ENCODE results near the gene PDE11A.
"Not testable (repeated sequence)": the region's sequence is repeated elsewhere in the genome, so short reads cannot be mapped to it uniquely, and the experiment has no call there.

PDE11A gene

DNA sequence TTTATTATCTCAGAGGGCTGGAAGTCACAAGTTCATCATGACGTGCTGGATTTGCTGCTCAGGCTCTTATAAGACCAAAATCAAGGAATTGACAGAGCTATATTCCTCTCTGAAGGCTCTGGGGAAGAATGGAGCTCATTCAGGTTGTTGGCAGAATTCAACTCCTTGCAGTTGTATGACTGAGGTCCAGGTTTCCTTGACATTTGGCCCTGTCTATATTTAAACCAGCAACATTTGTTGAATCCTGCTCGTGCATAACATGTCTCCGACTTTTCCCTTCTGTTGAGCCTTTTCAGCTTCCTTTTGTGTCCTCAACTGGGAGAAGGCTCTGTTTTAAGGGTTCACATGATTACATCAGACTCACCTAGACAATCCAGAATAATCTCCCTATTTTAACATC lies 203.4 kb downstream of the PDE11A start:
- TF ChIP-seq FOXM1 (IDR thresholded peaks at IDR 0.05; ENCODE audit: borderline replicate concordance) (no peak), NFRKB (IDR thresholded peaks at IDR 0.05) (no peak), SUZ12 (IDR thresholded peaks at IDR 0.05) (no peak), CTBP1 (IDR thresholded peaks at IDR 0.05; ENCODE audit: borderline replicate concordance) (no peak), FOXK2 (IDR thresholded peaks at IDR 0.05) (no peak), HDGF (IDR thresholded peaks at IDR 0.05; ENCODE audit: borderline replicate concordance) (no peak), L3MBTL2 (conservative IDR thresholded peaks at IDR 0.05) (no peak), ARNT (IDR thresholded peaks at IDR 0.05) (no peak), ELF4 (IDR thresholded peaks at IDR 0.05) (no peak), BHLHE40 (IDR thresholded peaks at IDR 0.05; ENCODE audit: borderline replicate concordance) (no peak), ZNF384 (IDR thresholded peaks at IDR 0.05) (no peak), TARDBP (IDR thresholded peaks at IDR 0.05) (no peak), LEF1 (IDR thresholded peaks at IDR 0.05; ENCODE audit: borderline replicate concordance) (no peak), SP1 (IDR thresholded peaks at IDR 0.05) (no peak)
- TF ChIP-seq, protein P1, sequence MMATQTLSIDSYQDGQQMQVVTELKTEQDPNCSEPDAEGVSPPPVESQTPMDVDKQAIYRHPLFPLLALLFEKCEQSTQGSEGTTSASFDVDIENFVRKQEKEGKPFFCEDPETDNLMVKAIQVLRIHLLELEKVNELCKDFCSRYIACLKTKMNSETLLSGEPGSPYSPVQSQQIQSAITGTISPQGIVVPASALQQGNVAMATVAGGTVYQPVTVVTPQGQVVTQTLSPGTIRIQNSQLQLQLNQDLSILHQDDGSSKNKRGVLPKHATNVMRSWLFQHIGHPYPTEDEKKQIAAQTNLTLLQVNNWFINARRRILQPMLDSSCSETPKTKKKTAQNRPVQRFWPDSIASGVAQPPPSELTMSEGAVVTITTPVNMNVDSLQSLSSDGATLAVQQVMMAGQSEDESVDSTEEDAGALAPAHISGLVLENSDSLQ (IDR thresholded peaks at IDR 0.05) = no peak
- ChIA-PET POLR2A (no interaction called here), CTCF (no interaction called here)
- DNase-seq (ENCODE audit: extremely low spot score) = no peak

DNA sequence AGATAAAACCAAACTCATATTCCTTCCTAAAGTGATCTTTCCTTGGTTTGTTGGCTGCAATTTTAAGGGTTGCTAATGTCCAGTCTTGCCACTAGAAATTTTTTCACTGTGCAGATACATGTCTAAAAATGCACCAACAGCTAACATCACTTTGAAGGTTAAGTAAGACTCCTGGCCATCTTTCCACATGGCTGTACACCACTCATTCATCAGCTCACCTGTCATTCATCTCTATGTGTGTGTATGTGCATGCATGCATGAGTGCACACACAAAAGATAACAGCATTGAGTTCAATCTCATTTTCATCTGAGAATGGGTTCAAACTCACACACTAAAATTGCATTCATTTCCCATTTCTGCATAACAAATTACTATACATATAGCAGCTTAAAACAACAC lies 203.8 kb downstream of the PDE11A start:
- DNase-seq (ENCODE audit: extremely low spot score) = no peak
- ChIA-PET CTCF (no interaction called here), POLR2A (no interaction called here)
- TF ChIP-seq HDGF (IDR thresholded peaks at IDR 0.05; ENCODE audit: borderline replicate concordance) (no peak), LEF1 (IDR thresholded peaks at IDR 0.05; ENCODE audit: borderline replicate concordance) (no peak), ARNT (IDR thresholded peaks at IDR 0.05) (no peak), ELF4 (IDR thresholded peaks at IDR 0.05) (no peak), FOXM1 (IDR thresholded peaks at IDR 0.05; ENCODE audit: borderline replicate concordance) (no peak), ZNF384 (IDR thresholded peaks at IDR 0.05) (no peak), SP1 (IDR thresholded peaks at IDR 0.05) (no peak), TARDBP (IDR thresholded peaks at IDR 0.05) (no peak), L3MBTL2 (conservative IDR thresholded peaks at IDR 0.05) (no peak), SUZ12 (IDR thresholded peaks at IDR 0.05) (no peak), BHLHE40 (IDR thresholded peaks at IDR 0.05; ENCODE audit: borderline replicate concordance) (no peak), FOXK2 (IDR thresholded peaks at IDR 0.05) (no peak), CTBP1 (IDR thresholded peaks at IDR 0.05; ENCODE audit: borderline replicate concordance) (no peak), NFRKB (IDR thresholded peaks at IDR 0.05) (no peak), FOXA1 (IDR thresholded peaks at IDR 0.05) (no peak)
- TF ChIP-seq, protein P1 (IDR thresholded peaks at IDR 0.05) = no peak

DNA sequence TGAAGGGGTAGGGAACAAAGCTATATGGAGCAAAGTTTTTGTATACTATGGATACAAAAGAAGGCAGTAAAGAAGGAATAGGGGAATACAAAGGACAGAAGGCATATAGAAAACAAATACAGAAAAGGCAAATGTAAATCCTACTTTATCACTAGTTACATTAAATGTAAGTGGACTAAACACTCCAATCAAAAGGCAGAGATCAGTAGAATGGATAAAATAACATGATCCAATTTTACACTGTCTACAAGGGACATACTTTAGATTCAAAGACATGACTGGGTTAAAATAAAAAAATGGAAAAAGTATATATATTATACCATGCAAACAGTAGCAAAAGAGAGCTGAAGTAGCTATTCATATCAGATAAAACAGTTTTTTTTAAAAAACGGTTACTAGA lies 215.0 kb downstream of the PDE11A start:
- no peak for DNase-seq (ENCODE audit: extremely low spot score)
- ChIA-PET CTCF (no interaction called here), POLR2A (no interaction called here)
- TF ChIP-seq ZNF384 (IDR thresholded peaks at IDR 0.05) = no peak
- TF ChIP-seq LEF1 (IDR thresholded peaks at IDR 0.05; ENCODE audit: borderline replicate concordance) = no peak
- no peak for TF ChIP-seq NFRKB (IDR thresholded peaks at IDR 0.05)
- TF ChIP-seq BHLHE40 (IDR thresholded peaks at IDR 0.05; ENCODE audit: borderline replicate concordance) = no peak
- no peak for TF ChIP-seq TARDBP (IDR thresholded peaks at IDR 0.05)
- TF ChIP-seq FOXM1 (IDR thresholded peaks at IDR 0.05; ENCODE audit: borderline replicate concordance) = no peak
- no peak for TF ChIP-seq HDGF (IDR thresholded peaks at IDR 0.05; ENCODE audit: borderline replicate concordance)
- no peak for TF ChIP-seq ARNT (IDR thresholded peaks at IDR 0.05)
- no peak for TF ChIP-seq SUZ12 (IDR thresholded peaks at IDR 0.05)
- no peak for TF ChIP-seq FOXA1 (IDR thresholded peaks at IDR 0.05)
- TF ChIP-seq FOXK2 (IDR thresholded peaks at IDR 0.05) = no peak
- TF ChIP-seq, protein P1 (IDR thresholded peaks at IDR 0.05) = no peak
- no peak for TF ChIP-seq CTBP1 (IDR thresholded peaks at IDR 0.05; ENCODE audit: borderline replicate concordance)
- TF ChIP-seq ELF4 (IDR thresholded peaks at IDR 0.05) = no peak
- no peak for TF ChIP-seq L3MBTL2 (conservative IDR thresholded peaks at IDR 0.05)
- no peak for TF ChIP-seq SP1 (IDR thresholded peaks at IDR 0.05)

DNA sequence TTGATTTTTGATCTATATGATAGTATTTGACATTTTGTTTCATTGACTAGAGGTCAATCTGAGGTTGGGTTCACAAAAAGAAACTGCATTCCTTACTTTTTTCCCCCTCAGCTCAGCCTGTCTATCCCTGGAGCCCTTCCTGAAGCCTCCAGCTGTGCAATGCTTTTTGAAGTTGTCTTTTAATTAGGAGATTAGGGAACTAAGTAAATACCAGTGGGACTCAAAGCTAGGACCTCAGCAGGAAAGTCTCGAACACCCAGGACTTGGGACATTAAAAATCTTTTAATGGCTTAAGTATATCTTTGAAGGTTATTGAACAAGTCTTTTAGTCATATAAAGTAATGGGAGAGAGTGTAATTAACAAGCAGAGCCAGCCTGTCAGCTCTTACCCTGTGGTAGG lies 220.2 kb downstream of the PDE11A start:
- DNase-seq (ENCODE audit: extremely low spot score) = peak; percentile 23
- ChIA-PET CTCF (interaction anchor here (1.0 kb wide), 1 partner anchor 131 kb away, joined by 4 read pairs; no protein-coding TSS in a partner anchor), POLR2A (no interaction called here)
- TF ChIP-seq FOXA1 (IDR thresholded peaks at IDR 0.05) = peak; percentile 63; the same call in 1 of the 2 replicates
- TF ChIP-seq ARNT (IDR thresholded peaks at IDR 0.05) = no peak

DNA sequence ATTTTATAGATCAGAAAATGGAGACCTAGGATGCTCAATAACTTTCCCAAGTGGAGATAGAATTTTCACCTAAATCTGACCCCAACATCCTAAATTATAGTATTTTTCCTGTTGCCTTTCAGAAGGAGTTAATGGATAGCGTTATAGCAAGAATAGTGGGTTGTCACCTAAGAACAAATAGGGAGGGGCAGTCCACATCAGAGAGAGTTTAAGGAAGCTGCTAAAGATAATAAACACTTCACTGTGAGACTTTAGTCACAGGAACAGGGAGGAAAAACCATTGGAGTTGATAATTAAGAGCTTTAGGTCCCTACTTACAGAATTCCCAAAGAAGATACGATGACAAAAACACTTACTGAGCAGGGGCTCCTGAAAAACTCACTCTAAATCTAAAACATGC lies 229.4 kb downstream of the PDE11A start:
- CTCF ChIA-PET = no interaction called here
- POLR2A ChIA-PET = no interaction called here
- TF ChIP-seq CTBP1 (IDR thresholded peaks at IDR 0.05; ENCODE audit: borderline replicate concordance) (no peak), ARNT (IDR thresholded peaks at IDR 0.05) (no peak), NFRKB (IDR thresholded peaks at IDR 0.05) (no peak), HDGF (IDR thresholded peaks at IDR 0.05; ENCODE audit: borderline replicate concordance) (no peak), ELF4 (IDR thresholded peaks at IDR 0.05) (no peak), ZNF384 (IDR thresholded peaks at IDR 0.05) (no peak)

DNA sequence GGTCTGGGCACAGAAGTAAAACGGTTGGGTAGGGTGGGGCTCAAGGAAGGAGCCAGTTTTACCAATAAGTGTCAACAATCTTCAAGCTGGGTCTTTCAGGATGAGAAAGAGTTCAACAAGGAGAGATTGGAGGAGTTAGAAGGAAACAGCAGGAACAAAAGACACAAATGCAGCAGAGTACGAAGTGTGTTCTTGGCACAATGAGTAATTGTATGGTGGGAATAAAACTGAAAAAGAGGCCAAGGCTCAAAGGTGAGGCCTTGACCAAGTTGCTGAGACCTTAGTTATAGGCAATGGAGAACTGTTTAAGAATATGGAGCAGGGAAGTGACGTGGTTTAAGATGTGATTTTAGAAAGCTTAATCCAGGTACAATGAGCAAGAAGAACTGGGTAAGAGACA lies 230.3 kb downstream of the PDE11A start:
- no peak for DNase-seq (ENCODE audit: extremely low spot score)
- POLR2A ChIA-PET = no interaction called here
- CTCF ChIA-PET = no interaction called here
- TF ChIP-seq SUZ12 (IDR thresholded peaks at IDR 0.05) (no peak), LEF1 (IDR thresholded peaks at IDR 0.05; ENCODE audit: borderline replicate concordance) (no peak), FOXM1 (IDR thresholded peaks at IDR 0.05; ENCODE audit: borderline replicate concordance) (no peak), HDGF (IDR thresholded peaks at IDR 0.05; ENCODE audit: borderline replicate concordance) (no peak), CTBP1 (IDR thresholded peaks at IDR 0.05; ENCODE audit: borderline replicate concordance) (no peak)

More for the DNA sequence above, 229.4 kb downstream of the PDE11A start:
- no peak for DNase-seq (ENCODE audit: extremely low spot score)

DNA sequence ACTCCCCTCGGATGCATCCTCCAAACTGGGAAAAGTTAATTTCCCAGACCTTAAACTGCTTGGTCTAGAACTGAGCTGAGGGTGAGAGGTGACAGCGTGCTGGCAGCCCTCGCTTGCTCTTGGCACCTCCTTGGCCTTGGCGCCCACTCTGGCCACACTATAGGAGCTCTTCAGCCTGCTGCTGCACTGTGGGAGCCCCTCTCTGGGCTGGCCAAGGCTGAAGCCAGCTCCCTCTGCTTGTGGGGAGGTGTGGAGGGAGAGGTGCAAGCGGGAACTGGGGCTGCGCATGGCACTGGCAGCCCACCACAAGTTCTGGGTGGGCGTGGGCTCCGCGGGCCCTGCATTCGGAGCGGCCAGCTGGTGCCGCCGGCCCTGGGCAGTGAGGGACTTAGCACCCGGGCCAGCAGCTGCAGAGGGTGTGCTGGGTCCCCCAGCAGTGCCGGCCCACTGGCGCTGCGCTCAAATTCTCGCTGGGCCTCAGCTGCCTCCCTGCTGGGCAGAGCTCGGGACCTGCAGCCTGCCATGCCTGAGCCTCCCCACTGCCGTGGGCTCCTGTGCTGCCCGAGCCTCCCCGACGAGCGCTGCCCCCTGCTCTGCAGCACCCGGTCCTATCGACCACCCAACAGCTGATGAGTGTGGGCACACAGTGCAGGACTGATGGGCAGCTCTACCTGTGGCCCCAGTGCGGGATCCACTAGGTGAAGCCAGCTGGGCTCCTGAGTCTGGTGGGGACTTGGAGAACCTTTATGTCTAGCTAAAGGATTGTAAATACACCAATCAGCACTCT lies 237.0 kb downstream of the PDE11A start:
- POLR2A ChIA-PET; DNase-seq (ENCODE audit: extremely low spot score); CTCF ChIA-PET: not testable (repeated sequence)
